Endothelial cell of umbilical vein (primary cell): ENCODE measurements around the gene DSG2. TPM values are rescaled to one million over a fixed set of nuclear protein-coding genes. Genes with fewer than 3 reads are reported as not detected.

Source experiments
- BruUV-seq: library from RNA; stranded (reverse); fragments of 400-500 nt; replicated peaks from 2 replicates; lab custom pipeline; 2021; lab: Mats Ljungman, UMichigan
- CTCF ChIA-PET: fragments of 300-600, 350-600 bp; sonication (Branson Sonifier 250); formaldehyde crosslinking; loops from one replicate; lab custom pipeline; 2021; ENCODE audit warnings: antibody characterized with exemption, inconsistent platforms; lab: Charles Lee
- POLR2A ChIA-PET: fragments of 300-600, 350-600 bp; sonication (Branson Sonifier 250); formaldehyde crosslinking; loops from one replicate; lab custom pipeline; 2021; ENCODE audit warnings: antibody characterized with exemption, inconsistent platforms; lab: Charles Lee
- DNase-seq: peaks from one replicate; pipeline ENCODE4 v3.0.0-alpha.2; 2011; ENCODE audit warnings: low read depth, low spot score
- FAIRE-seq: peaks from 2 replicates; lab custom pipeline; 2011; peaks lifted over from hg19 to GRCh38; lab: Jason Lieb, UNC
- H2AFZ ChIP-seq: 2 replicates; pipeline ENCODE4 v1.6.0; 2012; ENCODE audit warnings: low read depth, low read length, control low read depth, inconsistent platforms
- H3K27ac ChIP-seq: 2 replicates; pipeline ENCODE4 v1.5.1; 2011; ENCODE audit warnings: low read depth, mild to moderate bottlenecking, control low read depth, low read length, moderate library complexity; ENCODE audit not compliant: insufficient read depth
- H3K27me3 ChIP-seq, 2 experiments: 2 replicates each; pipeline versions ENCODE4 v1.6.0 to v1.6.1; 2011; ENCODE audit warnings: low read length in 2 of 2, mixed read lengths in 1 of 2; ENCODE audit not compliant: control insufficient read depth in 2 of 2, insufficient read depth in 2 of 2
- H3K36me3 ChIP-seq, 2 experiments: 2 replicates in 1 of 2; 3 replicates in 1 of 2; pipeline ENCODE4 v1.5.1; 2011; ENCODE audit warnings: low read length in 2 of 2, mild to moderate bottlenecking in 1 of 2, moderate library complexity in 1 of 2; ENCODE audit not compliant: control insufficient read depth in 2 of 2, insufficient read depth in 2 of 2; ENCODE audit errors: extremely low read depth in 1 of 2
- H3K4me1 ChIP-seq: 3 replicates; pipeline ENCODE4 v1.5.1; 2011; ENCODE audit warnings: mild to moderate bottlenecking, low read length; ENCODE audit not compliant: control insufficient read depth, insufficient read depth; ENCODE audit errors: extremely low read depth
- H3K4me2 ChIP-seq: 2 replicates; pipeline ENCODE4 v1.6.1; 2011; ENCODE audit warnings: low read length, control low read depth, mixed read lengths; ENCODE audit not compliant: insufficient read depth
- H3K4me3 ChIP-seq, 3 experiments: fragments of 200-600 bp in 1 of 3; sonication (generic), shearing (Covaris generic) in 1 of 3; replicated peaks in 1 of 3; 2 replicates each; pipeline ENCODE4 v1.5.1; 2011 to 2016; ENCODE audit warnings: control low read depth in 3 of 3, low read length in 3 of 3, mild to moderate bottlenecking in 2 of 3, inconsistent platforms in 1 of 3, low read depth in 1 of 3, moderate library complexity in 1 of 3; ENCODE audit not compliant: insufficient read depth in 1 of 3
- H3K79me2 ChIP-seq: 2 replicates; pipeline ENCODE4 v1.6.0; 2012; ENCODE audit warnings: low read length, inconsistent platforms; ENCODE audit not compliant: control insufficient read depth, insufficient read depth
- H3K9ac ChIP-seq: replicated peaks from 2 replicates; pipeline ENCODE3; 2011; ENCODE audit warnings: low read length, control low read depth; ENCODE audit not compliant: insufficient read depth; ENCODE audit errors: extremely low read depth
- H3K9me1 ChIP-seq: replicated peaks from 3 replicates; pipeline ENCODE4 v1.6.0; 2011; ENCODE audit warnings: mild to moderate bottlenecking, low read length; ENCODE audit not compliant: control insufficient read depth, insufficient read depth; ENCODE audit errors: extremely low read depth
- H3K9me3 ChIP-seq: replicated peaks from 2 replicates; pipeline ENCODE4 v1.5.1; 2012; ENCODE audit warnings: low read length, inconsistent platforms; ENCODE audit not compliant: control insufficient read depth, insufficient read depth
- H4K20me1 ChIP-seq: replicated peaks from 2 replicates; pipeline ENCODE3; 2011; ENCODE audit warnings: mild to moderate bottlenecking, low read length; ENCODE audit not compliant: control insufficient read depth, insufficient read depth; ENCODE audit errors: extremely low read depth
- CTCF ChIP-seq, 2 donors: IDR thresholded peaks; 1 replicate in 1 of 2; 2 replicates in 1 of 2; pipeline ENCODE4 v1.5.1; 2011; ENCODE audit warnings: low read length in 2 of 2, mild to moderate bottlenecking in 2 of 2, moderate library complexity in 2 of 2, control low read depth in 1 of 2, inconsistent platforms in 1 of 2, low read depth in 1 of 2; ENCODE audit not compliant: insufficient read depth in 1 of 2; ENCODE audit errors: extremely low read depth in 1 of 2
- EZH2 ChIP-seq: IDR thresholded peaks from 2 replicates; pipeline ENCODE4 v1.6.1; 2012; ENCODE audit warnings: borderline replicate concordance, low read depth, mild to moderate bottlenecking, moderate library complexity, low read length, inconsistent platforms; ENCODE audit not compliant: severe bottlenecking
- FOS ChIP-seq: IDR thresholded peaks from 2 replicates; pipeline ENCODE4 v1.6.1; 2011; ENCODE audit warnings: mild to moderate bottlenecking, low read length, moderate library complexity, borderline replicate concordance; ENCODE audit not compliant: insufficient read depth
- GATA2 ChIP-seq: IDR thresholded peaks from 2 replicates; pipeline ENCODE4 v1.7.0; 2011; ENCODE audit warnings: low read depth, mild to moderate bottlenecking, moderate library complexity, mixed read lengths, low read length; ENCODE audit not compliant: insufficient read length, insufficient read depth
- JUN ChIP-seq: IDR thresholded peaks from 2 replicates; pipeline ENCODE4 v1.6.1; 2011; ENCODE audit warnings: borderline replicate concordance, low read depth; ENCODE audit not compliant: insufficient read length, insufficient read depth
- MAX ChIP-seq: IDR thresholded peaks from 2 replicates; pipeline ENCODE4 v1.6.1; 2011; ENCODE audit not compliant: insufficient read depth, insufficient read length
- MYC ChIP-seq: IDR thresholded peaks from one replicate; pipeline ENCODE4 v1.6.1; 2011; ENCODE audit warnings: mild to moderate bottlenecking, low read depth, low read length
- POLR2A ChIP-seq: IDR thresholded peaks from 2 replicates; pipeline ENCODE4 v1.6.1; 2012; ENCODE audit warnings: low read depth, mild to moderate bottlenecking, control low read depth, low read length
- POLR2AphosphoS5 ChIP-seq: IDR thresholded peaks from 2 replicates; pipeline ENCODE4 v1.6.1; 2012; ENCODE audit warnings: low read depth, mild to moderate bottlenecking, control low read depth, low read length, moderate library complexity; ENCODE audit not compliant: insufficient read depth
- dilution Hi-C: fragments of 300-500 bp; cut with MboI; formaldehyde crosslinking; loops from one replicate; pipeline ENCODE4 v1.15.0; 2019; ENCODE audit warnings: low sequenced_read_pairs; ENCODE audit not compliant: extremely low pct_ligation_motif_present
- intact Hi-C: fragments of 100-400 bp; cut with micrococcal nuclease; formaldehyde crosslinking; loops from one replicate; pipeline ENCODE4 v1.10.0; 2022
- polyA plus RNA-seq, 4 experiments: library from polyadenylated mRNA; depleted of rRNA in 3 of 4; stranded (reverse) in 3 of 4; unstranded in 1 of 4; fragments of >200 nt; gene quantifications; 2 replicates each; pipeline versions ENCODE4 v1.2.1 to v1.2.3, GENCODE V29; 2011 to 2012; ENCODE audit warnings: missing spikeins in 1 of 4
- total RNA-seq: library from RNA; stranded (reverse); gene quantifications from 2 replicates; pipeline ENCODE4 v1.2.3, GENCODE V29; 2021

The DSG2 gene
- total and polyA plus RNA-seq, 2 donors (not counting 3 experiments of a cell fraction or from before 2014, with no cell fraction given): 0.04 TPM

GRCh38 chr18:31579375-31579774 lies 81.4 kb downstream of the DSG2 start:
- H3K79me2 ChIP-seq: no peaks in the 10 kb centered on the region
- intact Hi-C loops (no loop called here), dilution Hi-C loops (no loop called here)
- CTCF ChIA-PET: interaction anchor here (2.5 kb wide), 1 partner anchor 31 kb away, joined by 6 read pairs; no protein-coding TSS in a partner anchor
- FAIRE-seq (no peak), DNase-seq (no peak)
- H3K4me2 ChIP-seq: no peak overlapping the region
- H2AFZ ChIP-seq: no peak overlapping the region
- no peak overlapping the region for H3K27ac ChIP-seq
- peaks cover 0 to 2% of the 10 kb centered on the region in 2 experiments for H3K27me3 ChIP-seq
- no peaks in the 10 kb centered on the region for H3K9me3 ChIP-seq
- H3K36me3 ChIP-seq: no peaks in the 10 kb centered on the region
- H3K9me1 ChIP-seq: no peaks in the 10 kb centered on the region
- H3K4me3 ChIP-seq: no peak overlapping the region
- TF ChIP-seq MYC (no peak), GATA2 (no peak), CTCF (IDR thresholded peaks at IDR 0.05; ENCODE audit: extremely low read depth in 1 of 2, insufficient read depth in 1 of 2, low read depth in 1 of 2, low read length in 2 of 2) (no peak), FOS (no peak), POLR2AphosphoS5 (no peak), JUN (no peak), POLR2A (no peak), EZH2 (no peak), MAX (no peak)
- no peak overlapping the region for H3K9ac ChIP-seq
- no peaks in the 10 kb centered on the region for H4K20me1 ChIP-seq
- no TSS peak for BruUV-seq
- POLR2A ChIA-PET: no interaction called here
- H3K4me1 ChIP-seq: peaks cover 4% of the 10 kb centered on the region
